ENCODE measurements around the gene RAI1. TPM values are rescaled to one million over a fixed set of nuclear protein-coding genes. Genes with fewer than 3 reads are reported as not detected.

The RAI1 gene
- total RNA-seq, 2 experiments from 2014 or later = 25.0 to 25.5 TPM

GRCh38 chr17:17816831-17817551 is 135.7 kb downstream of the RAI1 start:
- POLR2A ChIA-PET = interaction anchor here (0.8 to 1.7 kb wide), 3 partner anchors 8 to 38 kb away, joined by 3 to 5 read pairs (median 4); no protein-coding TSS in a partner anchor
- DNase-seq (no peak), ATAC-seq (ENCODE audit: low read depth) (no peak)
- H3K4me1 Mint-ChIP-seq = peaks cover 44% of the 10 kb centered on the region
- H3K27ac Mint-ChIP-seq = no peak overlapping the region
- H3K9me3 Mint-ChIP-seq = no peaks in the 10 kb centered on the region
- peaks cover 33% of the 10 kb centered on the region for H3K36me3 Mint-ChIP-seq
- H3K4me3 Mint-ChIP-seq = no peak overlapping the region
- no peaks in the 10 kb centered on the region for H3K27me3 Mint-ChIP-seq

DNA sequence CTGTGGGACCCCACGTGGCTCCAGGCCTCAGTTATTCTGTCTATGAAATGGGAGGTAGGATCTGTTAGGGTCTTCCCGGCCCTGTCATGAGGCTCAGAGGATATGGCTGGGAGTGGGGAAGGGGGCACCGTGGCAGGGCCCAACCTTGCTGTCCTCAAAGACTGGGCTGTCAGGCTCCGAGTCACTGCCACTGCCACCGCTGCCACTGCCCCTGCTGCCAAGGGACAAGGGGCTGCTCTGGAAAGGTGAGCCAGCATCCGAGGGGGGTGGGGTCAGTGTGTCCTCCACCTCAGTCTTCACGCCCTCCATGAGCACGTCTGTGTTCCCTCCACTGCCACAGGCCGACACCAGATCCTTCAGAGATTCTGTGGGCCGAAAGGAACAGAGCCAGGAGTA is 136.3 kb downstream of the RAI1 start:
- H3K36me3 Mint-ChIP-seq = peaks cover 37% of the 10 kb centered on the region
- no peak overlapping the region for H3K27ac Mint-ChIP-seq
- no peak overlapping the region for H3K4me3 Mint-ChIP-seq
- H3K9me3 Mint-ChIP-seq = no peaks in the 10 kb centered on the region
- H3K4me1 Mint-ChIP-seq = peaks cover 50% of the 10 kb centered on the region
- no peak for DNase-seq
- no peak for ATAC-seq (ENCODE audit: low read depth)
- no peaks in the 10 kb centered on the region for H3K27me3 Mint-ChIP-seq
- POLR2A ChIA-PET = interaction anchor here (1.1 to 11.0 kb wide), 4 partner anchors 9 to 32 kb away, joined by 4 to 260 read pairs (median 6); partner anchors contain the start of gene SREBF1

- POLR2A ChIA-PET = interaction anchor here (1.1 to 11.0 kb wide), 4 partner anchors 9 to 31 kb away, joined by 4 to 260 read pairs (median 10); partner anchors contain the start of gene SREBF1
- H3K4me3 Mint-ChIP-seq = no peak overlapping the region
- H3K36me3 Mint-ChIP-seq = peaks cover 40% of the 10 kb centered on the region
- H3K27me3 Mint-ChIP-seq = no peaks in the 10 kb centered on the region
- H3K4me1 Mint-ChIP-seq = peaks cover 48% of the 10 kb centered on the region
- ATAC-seq (ENCODE audit: low read depth) (no peak), DNase-seq (no peak)
- H3K27ac Mint-ChIP-seq = no peak overlapping the region
- no peaks in the 10 kb centered on the region for H3K9me3 Mint-ChIP-seq
Measured at GRCh38 chr17:17818088-17818526, 136.8 kb downstream of the RAI1 start.

DNA sequence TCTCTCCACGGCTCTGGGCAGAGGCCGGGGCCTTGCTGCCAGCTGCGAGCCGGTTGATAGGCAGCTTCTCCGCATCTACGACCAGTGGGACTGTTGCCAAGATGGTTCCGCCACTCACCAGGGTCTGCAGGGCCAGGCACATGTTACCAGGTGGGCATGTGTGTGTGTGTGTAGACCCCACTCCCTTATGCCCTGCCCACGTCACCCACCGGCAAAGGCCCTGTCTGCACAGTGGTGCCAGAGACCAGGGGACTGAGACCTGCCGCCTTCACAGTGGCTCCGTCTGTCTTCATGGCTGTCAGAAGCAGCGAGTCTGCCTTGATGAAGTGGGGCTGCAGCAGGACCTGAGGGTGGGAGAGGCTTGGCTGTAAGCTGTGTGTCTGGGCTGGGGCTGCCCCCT is 137.9 kb downstream of the RAI1 start:
- no peak overlapping the region for H3K27ac Mint-ChIP-seq
- H3K4me1 Mint-ChIP-seq = peaks cover 49% of the 10 kb centered on the region
- H3K9me3 Mint-ChIP-seq = no peaks in the 10 kb centered on the region
- peaks cover 40% of the 10 kb centered on the region for H3K36me3 Mint-ChIP-seq
- DNase-seq = no peak
- ATAC-seq (ENCODE audit: low read depth) = no peak
- POLR2A ChIA-PET = interaction anchor here (1.3 to 11.0 kb wide), 3 partner anchors 15 to 34 kb away, joined by 3 to 260 read pairs (median 12); partner anchors contain the start of gene SREBF1
- H3K27me3 Mint-ChIP-seq = no peaks in the 10 kb centered on the region
- H3K4me3 Mint-ChIP-seq = no peak overlapping the region

- Mint-ChIP-seq H3K4me3 (peak overlapping the region; percentile 91), H3K36me3 (peaks cover 40% of the 10 kb centered on the region), H3K27ac (peak overlapping the region; percentile 87), H3K4me1 (peaks cover 53% of the 10 kb centered on the region), H3K9me3 (no peaks in the 10 kb centered on the region), H3K27me3 (no peaks in the 10 kb centered on the region)
- no peak for DNase-seq
- peak; percentile 25 for ATAC-seq (ENCODE audit: low read depth)
- POLR2A ChIA-PET = interaction anchor here (1.1 to 11.0 kb wide), 6 partner anchors 11 to 35 kb away, joined by 3 to 260 read pairs (median 10); partner anchors contain the start of gene SREBF1
Measured at GRCh38 chr17:17819561-17819995, 138.3 kb downstream of the RAI1 start.

DNA sequence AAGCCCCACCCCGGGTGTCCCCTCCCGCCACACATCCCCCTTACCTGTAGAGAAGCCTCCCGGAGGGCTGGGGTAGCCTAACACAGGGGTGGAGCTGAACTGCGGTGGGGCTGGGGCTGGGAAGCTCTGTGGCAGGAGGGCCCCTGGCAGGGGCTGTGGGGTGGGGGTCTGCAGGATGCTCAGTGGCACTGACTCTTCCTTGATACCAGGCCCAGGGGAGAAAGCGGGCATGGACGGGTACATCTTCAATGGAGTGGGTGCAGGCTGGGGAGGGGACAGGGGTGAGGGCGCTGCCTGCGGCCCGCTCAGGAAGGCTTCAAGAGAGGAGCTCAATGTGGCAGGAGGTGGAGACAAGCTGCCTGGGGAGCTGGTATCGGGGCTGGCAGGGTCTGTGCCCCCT is 138.8 kb downstream of the RAI1 start:
- Mint-ChIP-seq H3K4me1 (peaks cover 58% of the 10 kb centered on the region), H3K27ac (peak overlapping the region; percentile 87), H3K27me3 (no peaks in the 10 kb centered on the region), H3K9me3 (no peaks in the 10 kb centered on the region), H3K36me3 (peaks cover 40% of the 10 kb centered on the region), H3K4me3 (peak overlapping the region; percentile 91)
- DNase-seq (no peak), ATAC-seq (ENCODE audit: low read depth) (no peak)
- POLR2A ChIA-PET = interaction anchor here (0.6 to 11.0 kb wide), 9 partner anchors 8 to 59 kb away, joined by 3 to 260 read pairs (median 5); partner anchors contain the start of gene SREBF1

DNA sequence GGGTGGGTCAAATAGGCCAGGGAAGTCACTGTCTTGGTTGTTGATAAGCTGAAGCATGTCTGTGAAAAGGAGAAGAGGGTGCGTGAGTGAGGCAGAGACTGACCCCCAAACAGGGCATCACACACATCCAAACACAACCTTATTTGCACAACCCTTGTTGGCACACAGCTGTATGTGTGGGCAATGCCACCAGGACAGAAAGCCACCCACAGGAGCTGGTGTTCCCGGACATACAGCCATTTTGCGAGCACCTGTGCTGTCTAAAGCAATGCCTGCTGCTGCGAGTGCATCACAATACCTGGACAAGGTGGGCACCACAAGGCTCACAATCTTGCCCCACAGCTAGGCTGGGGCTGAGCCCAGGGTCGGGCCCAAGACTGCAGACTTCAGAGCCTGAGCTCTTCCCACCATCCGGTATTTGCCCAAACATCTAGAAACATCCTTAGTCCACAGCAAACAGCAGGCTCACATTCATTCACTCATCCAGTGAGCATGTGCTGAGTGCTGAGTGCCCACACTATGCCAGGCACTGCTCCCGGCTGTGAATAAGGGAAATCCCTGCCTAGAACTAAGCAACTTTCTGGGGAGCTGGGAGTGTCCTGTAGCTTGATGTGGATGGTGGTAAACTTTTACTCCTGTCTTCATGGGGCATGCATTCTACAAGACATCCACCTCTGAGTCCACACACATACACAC is 139.4 kb downstream of the RAI1 start:
- Mint-ChIP-seq H3K9me3 (no peaks in the 10 kb centered on the region), H3K4me1 (peaks cover 60% of the 10 kb centered on the region), H3K4me3 (peak overlapping the region; percentile 91), H3K36me3 (peaks cover 39% of the 10 kb centered on the region), H3K27ac (peak overlapping the region; percentile 87), H3K27me3 (no peaks in the 10 kb centered on the region)
- ATAC-seq (ENCODE audit: low read depth) (no peak), DNase-seq (no peak)
- POLR2A ChIA-PET = interaction anchor here (0.6 to 11.0 kb wide), 11 partner anchors 7 to 527 kb away, joined by 3 to 260 read pairs (median 5); partner anchors contain the start of gene SREBF1

DNA sequence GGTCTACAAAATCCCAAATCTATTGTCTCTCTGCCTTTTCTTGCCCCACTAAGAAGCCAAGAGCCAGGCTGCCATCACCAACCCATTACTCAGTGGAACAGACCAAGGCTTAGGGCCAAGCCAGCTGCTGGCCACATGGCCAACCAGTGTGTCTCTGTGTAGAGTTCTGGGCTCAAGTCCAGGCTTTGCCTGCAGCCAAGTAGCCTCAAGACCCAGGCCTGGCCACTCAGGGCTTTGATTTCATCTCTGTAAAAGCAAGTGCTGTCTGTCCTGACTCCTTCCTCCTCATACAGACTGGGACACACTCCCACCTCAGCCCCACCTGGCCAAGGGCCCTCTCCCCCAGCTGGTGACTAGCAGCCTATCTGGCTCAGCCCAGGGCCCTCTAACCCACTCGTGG is 140.9 kb downstream of the RAI1 start:
- H3K4me3 Mint-ChIP-seq = peak overlapping the region; percentile 91
- DNase-seq (no peak), ATAC-seq (ENCODE audit: low read depth) (no peak)
- no peaks in the 10 kb centered on the region for H3K9me3 Mint-ChIP-seq
- H3K36me3 Mint-ChIP-seq = peaks cover 34% of the 10 kb centered on the region
- peak overlapping the region; percentile 76 for H3K27ac Mint-ChIP-seq
- POLR2A ChIA-PET = interaction anchor here (1.0 to 11.0 kb wide), 9 partner anchors 8 to 140 kb away, joined by 3 to 260 read pairs (median 4); partner anchors contain the start of gene SREBF1
- H3K4me1 Mint-ChIP-seq = peaks cover 76% of the 10 kb centered on the region
- no peaks in the 10 kb centered on the region for H3K27me3 Mint-ChIP-seq

DNA sequence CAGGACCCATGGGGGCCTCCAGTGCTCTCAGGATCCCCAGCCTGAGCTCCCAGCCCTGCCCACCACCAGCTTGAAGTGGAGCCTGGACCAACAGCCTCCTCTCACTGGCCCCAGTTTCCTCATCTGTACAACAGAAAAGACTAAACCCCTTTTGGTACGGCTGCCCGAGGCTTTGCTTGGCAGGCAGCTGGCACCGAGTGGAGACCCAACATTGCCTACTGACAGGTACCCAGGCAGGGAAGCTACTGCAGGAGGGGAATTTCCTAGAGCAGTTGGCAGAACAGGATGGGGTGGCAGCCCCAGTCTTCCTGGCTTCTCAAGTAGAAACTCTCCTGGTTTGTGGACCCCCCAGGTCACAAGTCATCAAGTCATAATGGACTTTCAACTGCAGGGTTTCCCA is 141.4 kb downstream of the RAI1 start:
- no peak for ATAC-seq (ENCODE audit: low read depth)
- POLR2A ChIA-PET = interaction anchor here (1.0 to 11.0 kb wide), 10 partner anchors 9 to 140 kb away, joined by 3 to 260 read pairs (median 4); partner anchors contain the start of gene SREBF1
- peak overlapping the region; percentile 76 for H3K27ac Mint-ChIP-seq
- peaks cover 78% of the 10 kb centered on the region for H3K4me1 Mint-ChIP-seq
- H3K9me3 Mint-ChIP-seq = no peaks in the 10 kb centered on the region
- peaks cover 34% of the 10 kb centered on the region for H3K36me3 Mint-ChIP-seq
- peak overlapping the region; percentile 91 for H3K4me3 Mint-ChIP-seq
- no peaks in the 10 kb centered on the region for H3K27me3 Mint-ChIP-seq
- DNase-seq = no peak

GRCh38 chr17:17823433-17824118 is 142.3 kb downstream of the RAI1 start:
- Mint-ChIP-seq H3K9me3 (no peaks in the 10 kb centered on the region), H3K27me3 (no peaks in the 10 kb centered on the region), H3K27ac (peak overlapping the region; percentile 94), H3K4me3 (peak overlapping the region; percentile 91), H3K4me1 (peaks cover 80% of the 10 kb centered on the region), H3K36me3 (peaks cover 32% of the 10 kb centered on the region)
- DNase-seq (peak; percentile 89), ATAC-seq (ENCODE audit: low read depth) (peak; percentile 86)
- POLR2A ChIA-PET = interaction anchor here (0.5 to 11.0 kb wide), 7 partner anchors 10 to 207 kb away, joined by 3 to 260 read pairs (median 6); partner anchors contain the start of gene SREBF1

- ATAC-seq (ENCODE audit: low read depth) (peak; percentile 16), DNase-seq (no peak)
- POLR2A ChIA-PET = interaction anchor here (0.5 to 11.0 kb wide), 6 partner anchors 10 to 60 kb away, joined by 3 to 260 read pairs (median 12); partner anchors contain the start of gene SREBF1
- Mint-ChIP-seq H3K4me1 (peaks cover 80% of the 10 kb centered on the region), H3K27me3 (no peaks in the 10 kb centered on the region), H3K4me3 (peak overlapping the region; percentile 80), H3K36me3 (peaks cover 30% of the 10 kb centered on the region), H3K9me3 (no peaks in the 10 kb centered on the region), H3K27ac (peak overlapping the region; percentile 94)
Measured at GRCh38 chr17:17824119-17824782, 143.0 kb downstream of the RAI1 start.
